Mesothelial cell of epicardium (in vitro differentiated cells): ENCODE data around the gene CEP350. TPM values are rescaled to one million over a fixed set of nuclear protein-coding genes. Genes with fewer than 3 reads are reported as not detected.

Experiments
- DNase-seq, 2 experiments: peaks; one replicate each; pipeline ENCODE4 v3.0.0; 2021; ENCODE audit warnings: low spot score in 2 of 2; ENCODE audit not compliant: unreplicated experiment in 2 of 2
- H3K27ac Mint-ChIP-seq: 2 replicates; pipeline ENCODE4 v1.8.0; 2021; ENCODE audit warnings: mixed read lengths
- H3K27me3 Mint-ChIP-seq: 2 replicates; pipeline ENCODE4 v1.8.0; 2021; ENCODE audit warnings: low read depth, mixed read lengths
- H3K36me3 Mint-ChIP-seq: 2 replicates; pipeline ENCODE4 v1.8.0; 2021; ENCODE audit warnings: mixed read lengths
- H3K4me1 Mint-ChIP-seq: 2 replicates; pipeline ENCODE4 v1.8.0; 2021; ENCODE audit warnings: mixed read lengths
- H3K4me3 Mint-ChIP-seq: 2 replicates; pipeline ENCODE4 v1.8.0; 2021; ENCODE audit warnings: mild to moderate bottlenecking, moderate library complexity, mixed read lengths
- H3K9me3 Mint-ChIP-seq: 2 replicates; pipeline ENCODE4 v1.8.0; 2021; ENCODE audit warnings: mixed read lengths
- CTCF ChIP-seq: fragments of 200-600 bp; sonication (generic); IDR thresholded peaks from one replicate; pipeline ENCODE4 v1.5.0; 2021; ENCODE audit warnings: antibody characterized with exemption; ENCODE audit not compliant: unreplicated experiment
- total RNA-seq: library from RNA; stranded (reverse); gene quantifications from 3 replicates; pipeline ENCODE4 v1.2.1, GENCODE V29; 2021

Gene CEP350
- total RNA-seq, 1 donor from 2014 or later = 58.0 TPM

- peaks cover 10% of the 10 kb centered on the region for H3K36me3 Mint-ChIP-seq
- TF ChIP-seq CTCF = no peak
- peaks cover 7% of the 10 kb centered on the region for H3K4me1 Mint-ChIP-seq
- no peak for DNase-seq
- peak overlapping the region; percentile 4 for H3K27ac Mint-ChIP-seq
- H3K4me3 Mint-ChIP-seq = no peak overlapping the region
- H3K27me3 Mint-ChIP-seq = no peaks in the 10 kb centered on the region
- H3K9me3 Mint-ChIP-seq = peaks cover 10% of the 10 kb centered on the region
Measured at GRCh38 chr1:179984101-179984500, 29.5 kb downstream of the CEP350 start.

GRCh38 chr1:179984942-179985341 is 30.3 kb downstream of the CEP350 start:
- no peak overlapping the region for H3K4me3 Mint-ChIP-seq
- H3K36me3 Mint-ChIP-seq = peaks cover 4% of the 10 kb centered on the region
- peak overlapping the region; percentile 3 for H3K27ac Mint-ChIP-seq
- DNase-seq = no peak
- no peaks in the 10 kb centered on the region for H3K27me3 Mint-ChIP-seq
- H3K4me1 Mint-ChIP-seq = peaks cover 7% of the 10 kb centered on the region
- no peak for TF ChIP-seq CTCF
- peaks cover 1% of the 10 kb centered on the region for H3K9me3 Mint-ChIP-seq

- H3K4me1 Mint-ChIP-seq = no peaks in the 10 kb centered on the region
- no peaks in the 10 kb centered on the region for H3K9me3 Mint-ChIP-seq
- no peaks in the 10 kb centered on the region for H3K27me3 Mint-ChIP-seq
- DNase-seq = no peak
- no peak overlapping the region for H3K4me3 Mint-ChIP-seq
- H3K36me3 Mint-ChIP-seq = peaks cover 14% of the 10 kb centered on the region
- H3K27ac Mint-ChIP-seq = no peak overlapping the region
- no peak for TF ChIP-seq CTCF
Measured at GRCh38 chr1:179990847-179991246, 36.2 kb downstream of the CEP350 start.

GRCh38 chr1:179995576-179995975 is 41.0 kb downstream of the CEP350 start:
- Mint-ChIP-seq H3K36me3 (peaks cover 24% of the 10 kb centered on the region), H3K4me1 (no peaks in the 10 kb centered on the region), H3K9me3 (no peaks in the 10 kb centered on the region)

GRCh38 chr1:179996099-179996498 is 41.5 kb downstream of the CEP350 start:
- Mint-ChIP-seq H3K9me3 (no peaks in the 10 kb centered on the region), H3K4me1 (no peaks in the 10 kb centered on the region), H3K36me3 (peaks cover 22% of the 10 kb centered on the region), H3K27ac (no peak overlapping the region), H3K4me3 (no peak overlapping the region), H3K27me3 (no peaks in the 10 kb centered on the region)
- no peak for DNase-seq
- TF ChIP-seq CTCF = no peak

More at GRCh38 chr1:179995576-179995975, 41.0 kb downstream of the CEP350 start:
- no peak for TF ChIP-seq CTCF
- Mint-ChIP-seq H3K27me3 (no peaks in the 10 kb centered on the region), H3K27ac (no peak overlapping the region), H3K4me3 (no peak overlapping the region)
- DNase-seq = no peak

GRCh38 chr1:180000575-180000974 is 46.0 kb downstream of the CEP350 start:
- H3K9me3 Mint-ChIP-seq = no peaks in the 10 kb centered on the region
- H3K4me3 Mint-ChIP-seq = no peak overlapping the region
- H3K27me3 Mint-ChIP-seq = no peaks in the 10 kb centered on the region
- no peak for TF ChIP-seq CTCF
- peaks cover 15% of the 10 kb centered on the region for H3K36me3 Mint-ChIP-seq
- H3K27ac Mint-ChIP-seq = no peak overlapping the region
- DNase-seq = no peak
- no peaks in the 10 kb centered on the region for H3K4me1 Mint-ChIP-seq
